Cerebellar cortex (tissue), 1 donor: ENCODE results near the gene STAP2.
A peak's percentile ranks its signal among the peaks of the same experiment; 100 is the strongest.

Source experiments
- DNase-seq: peaks from one replicate; pipeline ENCODE4 v3.0.0-alpha.2; 2015; ENCODE audit warnings: low spot score

Gene STAP2

GRCh38 chr19:4370418-4371041, 31.9 kb upstream of the STAP2 start:
- DNase-seq, result no peak

- no peak for DNase-seq
Measured at GRCh38 chr19:4369888-4370260, 31.2 kb upstream of the STAP2 start.

GRCh38 chr19:4369109-4369887, 30.7 kb upstream of the STAP2 start:
- no peak for DNase-seq

- DNase-seq, result no peak
Measured at GRCh38 chr19:4368128-4368820, 29.6 kb upstream of the STAP2 start.

GRCh38 chr19:4367781-4368127, 29.1 kb upstream of the STAP2 start:
- no peak for DNase-seq

GRCh38 chr19:4367336-4367723, 28.7 kb upstream of the STAP2 start:
- no peak for DNase-seq

GRCh38 chr19:4366666-4367335, 28.2 kb upstream of the STAP2 start:
- no peak for DNase-seq

GRCh38 chr19:4365791-4366665, 27.4 kb upstream of the STAP2 start:
- no peak for DNase-seq

GRCh38 chr19:4365341-4365740, 26.7 kb upstream of the STAP2 start:
- no peak for DNase-seq

- DNase-seq, result no peak
Measured at GRCh38 chr19:4363571-4364304, 25.1 kb upstream of the STAP2 start.

- peak; percentile 77 for DNase-seq
Measured at GRCh38 chr19:4362831-4363545, 24.4 kb upstream of the STAP2 start.

GRCh38 chr19:4362101-4362828, 23.6 kb upstream of the STAP2 start:
- no peak for DNase-seq

GRCh38 chr19:4361152-4362046, 22.8 kb upstream of the STAP2 start:
- no peak for DNase-seq

- DNase-seq, result no peak
Measured at GRCh38 chr19:4360641-4361151, 22.1 kb upstream of the STAP2 start.

- no peak for DNase-seq
Measured at GRCh38 chr19:4360081-4360569, 21.5 kb upstream of the STAP2 start.

GRCh38 chr19:4359627-4360000, 21.0 kb upstream of the STAP2 start:
- DNase-seq, result no peak

- DNase-seq, result no peak
Measured at GRCh38 chr19:4358709-4359626, 20.3 kb upstream of the STAP2 start.
